Panc1 (cell line): ENCODE results near the gene AGBL1.

Experiments used
- POLR2AphosphoS5 ChIP-seq: IDR thresholded peaks from 2 replicates; pipeline ENCODE4 v1.6.1; 2012; ENCODE audit warnings: mild to moderate bottlenecking, low read depth, low read length, moderate library complexity
- SIN3A ChIP-seq: IDR thresholded peaks from 2 replicates; pipeline ENCODE4 v1.6.1; 2012; ENCODE audit warnings: low read depth, mild to moderate bottlenecking, low read length, moderate library complexity, borderline replicate concordance; ENCODE audit not compliant: insufficient read depth
- TF ChIP-seq, protein P1 (sequence below): fragments of 450-650 bp; IDR thresholded peaks from 2 replicates; pipeline ENCODE4 v1.5.1; 2017; ENCODE audit warnings: mild to moderate bottlenecking

- TF ChIP-seq POLR2AphosphoS5 (no peak), SIN3A (no peak)
- TF ChIP-seq, protein P1, sequence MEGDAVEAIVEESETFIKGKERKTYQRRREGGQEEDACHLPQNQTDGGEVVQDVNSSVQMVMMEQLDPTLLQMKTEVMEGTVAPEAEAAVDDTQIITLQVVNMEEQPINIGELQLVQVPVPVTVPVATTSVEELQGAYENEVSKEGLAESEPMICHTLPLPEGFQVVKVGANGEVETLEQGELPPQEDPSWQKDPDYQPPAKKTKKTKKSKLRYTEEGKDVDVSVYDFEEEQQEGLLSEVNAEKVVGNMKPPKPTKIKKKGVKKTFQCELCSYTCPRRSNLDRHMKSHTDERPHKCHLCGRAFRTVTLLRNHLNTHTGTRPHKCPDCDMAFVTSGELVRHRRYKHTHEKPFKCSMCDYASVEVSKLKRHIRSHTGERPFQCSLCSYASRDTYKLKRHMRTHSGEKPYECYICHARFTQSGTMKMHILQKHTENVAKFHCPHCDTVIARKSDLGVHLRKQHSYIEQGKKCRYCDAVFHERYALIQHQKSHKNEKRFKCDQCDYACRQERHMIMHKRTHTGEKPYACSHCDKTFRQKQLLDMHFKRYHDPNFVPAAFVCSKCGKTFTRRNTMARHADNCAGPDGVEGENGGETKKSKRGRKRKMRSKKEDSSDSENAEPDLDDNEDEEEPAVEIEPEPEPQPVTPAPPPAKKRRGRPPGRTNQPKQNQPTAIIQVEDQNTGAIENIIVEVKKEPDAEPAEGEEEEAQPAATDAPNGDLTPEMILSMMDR: no peak
These were observed 826.7 kb downstream of the AGBL1 start for GRCh38 chr15:86906376-86906775.
